ENCODE measurements around the gene TNIP2. TPM values are rescaled to one million over a fixed set of nuclear protein-coding genes. Genes with fewer than 3 reads are reported as not detected.

TNIP2 gene
- total RNA-seq, 1 experiment from 2014 or later: 56.5 TPM

DNA sequence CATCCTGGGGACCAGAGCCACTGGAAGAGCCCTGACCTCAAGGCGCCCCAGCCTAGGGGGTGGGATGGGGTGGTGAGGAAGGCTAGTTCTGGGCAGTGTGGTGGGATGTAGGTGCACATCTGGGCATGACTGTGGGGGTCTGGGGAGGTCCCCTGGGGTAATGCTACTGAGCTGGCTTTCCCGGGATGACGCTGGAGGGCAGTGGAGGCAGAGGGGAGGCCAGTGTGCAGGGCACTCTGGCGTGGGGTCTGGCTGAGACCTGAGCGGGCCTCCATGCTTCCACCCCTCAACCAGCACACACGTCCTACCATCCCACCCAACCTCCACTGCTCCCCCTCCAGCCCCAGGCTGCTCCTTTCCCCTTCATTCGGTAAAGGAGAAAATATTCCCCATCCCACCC, 32.0 kb upstream of the TNIP2 start:
- DNase-seq (no peak), ATAC-seq (no peak)
- Histone ChIP-seq H2AFZ (ENCODE audit: low read length) (no peak overlapping the region), H3K9ac (ENCODE audit: low read length) (no peak overlapping the region), H3K9me2 (replicated peaks; ENCODE audit: low read length) (no peaks in the 10 kb centered on the region), H3K79me2 (ENCODE audit: low read length) (no peaks in the 10 kb centered on the region), H3K36me3 (ENCODE audit: low read depth, low read length) (no peaks in the 10 kb centered on the region), H3F3A (ENCODE audit: low read length, unreplicated experiment) (no peaks in the 10 kb centered on the region), H3K27ac (ENCODE audit: low read length) (no peak overlapping the region), H3K4me2 (ENCODE audit: low read length) (no peak overlapping the region), H4K20me1 (ENCODE audit: low read length) (no peaks in the 10 kb centered on the region), H3K4me1 (ENCODE audit: insufficient read depth, low read length) (no peaks in the 10 kb centered on the region), H3K27me3 (ENCODE audit: low read length) (no peaks in the 10 kb centered on the region), H3K4me3 (ENCODE audit: low read length) (no peak overlapping the region), H3K9me3 (ENCODE audit: low read length) (no peaks in the 10 kb centered on the region)
- CTCF ChIA-PET: no interaction called here
- intact Hi-C loops (cut with micrococcal nuclease): no loop called here
- no TSS peak for BruUV-seq (replicated peaks)
- POLR2A ChIA-PET (ENCODE audit: unreplicated experiment): no interaction called here
- TF ChIP-seq EZH2phosphoT487 (IDR thresholded peaks at IDR 0.05; ENCODE audit: borderline replicate concordance, low read length): no peak
- TF ChIP-seq, protein P1, sequence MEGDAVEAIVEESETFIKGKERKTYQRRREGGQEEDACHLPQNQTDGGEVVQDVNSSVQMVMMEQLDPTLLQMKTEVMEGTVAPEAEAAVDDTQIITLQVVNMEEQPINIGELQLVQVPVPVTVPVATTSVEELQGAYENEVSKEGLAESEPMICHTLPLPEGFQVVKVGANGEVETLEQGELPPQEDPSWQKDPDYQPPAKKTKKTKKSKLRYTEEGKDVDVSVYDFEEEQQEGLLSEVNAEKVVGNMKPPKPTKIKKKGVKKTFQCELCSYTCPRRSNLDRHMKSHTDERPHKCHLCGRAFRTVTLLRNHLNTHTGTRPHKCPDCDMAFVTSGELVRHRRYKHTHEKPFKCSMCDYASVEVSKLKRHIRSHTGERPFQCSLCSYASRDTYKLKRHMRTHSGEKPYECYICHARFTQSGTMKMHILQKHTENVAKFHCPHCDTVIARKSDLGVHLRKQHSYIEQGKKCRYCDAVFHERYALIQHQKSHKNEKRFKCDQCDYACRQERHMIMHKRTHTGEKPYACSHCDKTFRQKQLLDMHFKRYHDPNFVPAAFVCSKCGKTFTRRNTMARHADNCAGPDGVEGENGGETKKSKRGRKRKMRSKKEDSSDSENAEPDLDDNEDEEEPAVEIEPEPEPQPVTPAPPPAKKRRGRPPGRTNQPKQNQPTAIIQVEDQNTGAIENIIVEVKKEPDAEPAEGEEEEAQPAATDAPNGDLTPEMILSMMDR (conservative IDR thresholded peaks at IDR 0.05; ENCODE audit: low read depth, low read length): no peak
- TF ChIP-seq EZH2 (IDR thresholded peaks at IDR 0.05; ENCODE audit: low read length, unreplicated experiment): no peak

DNA sequence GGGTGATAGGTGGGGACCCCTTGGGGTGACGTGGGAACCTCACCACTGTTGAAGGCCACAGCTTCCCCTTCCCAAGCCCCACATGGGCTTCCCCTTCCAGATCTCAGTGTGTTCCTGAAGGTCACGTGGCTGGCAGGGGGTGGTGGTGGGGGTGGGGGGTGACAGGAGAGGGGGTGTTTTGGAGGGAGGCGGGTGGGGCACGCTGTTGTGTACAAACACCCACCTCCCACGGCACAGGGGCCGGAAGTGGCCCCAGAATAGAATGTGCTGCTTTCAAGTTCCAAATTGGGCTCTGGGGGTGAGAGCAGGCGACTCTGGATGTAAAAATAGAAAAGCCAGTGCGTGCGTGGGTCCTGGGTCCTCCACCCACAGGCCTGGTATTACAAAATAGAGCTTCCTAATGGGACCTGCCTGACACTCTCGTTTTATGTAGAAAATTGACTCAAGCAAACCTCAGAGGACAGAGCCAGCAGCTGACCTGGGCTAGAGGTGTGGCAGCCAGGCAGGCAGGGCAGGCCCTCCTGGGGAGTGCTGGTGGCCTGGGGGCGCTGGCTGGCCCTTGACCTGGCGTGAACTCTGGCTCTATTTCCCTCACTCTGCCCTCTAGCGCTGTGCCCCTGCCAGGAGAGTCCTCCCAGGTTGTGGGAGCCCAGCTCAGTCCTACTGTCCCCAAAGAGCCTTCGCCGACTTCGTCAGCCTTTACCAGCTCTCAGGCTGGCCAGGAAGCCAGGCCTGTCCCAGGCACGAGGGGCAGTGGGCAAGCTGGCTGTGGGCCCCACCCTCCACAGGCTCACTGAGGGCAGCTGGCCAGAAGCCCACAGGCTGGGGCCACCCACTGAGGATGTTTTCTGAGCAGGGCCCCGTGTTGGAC, 31.3 kb upstream of the TNIP2 start:
- no peak for ATAC-seq
- DNase-seq: no peak

More for the DNA sequence above, 31.3 kb upstream of the TNIP2 start:
- no peaks in the 10 kb centered on the region for H4K20me1 ChIP-seq (ENCODE audit: low read length)
- POLR2A ChIA-PET (ENCODE audit: unreplicated experiment): no interaction called here
- intact Hi-C loops (cut with micrococcal nuclease): no loop called here
- H3K79me2 ChIP-seq (ENCODE audit: low read length): no peaks in the 10 kb centered on the region
- no peak for TF ChIP-seq EZH2 (IDR thresholded peaks at IDR 0.05; ENCODE audit: low read length, unreplicated experiment)
- TF ChIP-seq EZH2phosphoT487 (IDR thresholded peaks at IDR 0.05; ENCODE audit: borderline replicate concordance, low read length): no peak
- TF ChIP-seq, protein P1 (conservative IDR thresholded peaks at IDR 0.05; ENCODE audit: low read depth, low read length): no peak
- no TSS peak for BruUV-seq (replicated peaks)
- no peak overlapping the region for H3K27ac ChIP-seq (ENCODE audit: low read length)
- H3F3A ChIP-seq (ENCODE audit: low read length, unreplicated experiment): no peaks in the 10 kb centered on the region
- H3K4me1 ChIP-seq (ENCODE audit: insufficient read depth, low read length): no peaks in the 10 kb centered on the region
- H2AFZ ChIP-seq (ENCODE audit: low read length): no peak overlapping the region
- no peaks in the 10 kb centered on the region for H3K9me2 ChIP-seq (replicated peaks; ENCODE audit: low read length)
- no peak overlapping the region for H3K9ac ChIP-seq (ENCODE audit: low read length)
- H3K9me3 ChIP-seq (ENCODE audit: low read length): no peaks in the 10 kb centered on the region
- no peaks in the 10 kb centered on the region for H3K36me3 ChIP-seq (ENCODE audit: low read depth, low read length)
- no peaks in the 10 kb centered on the region for H3K27me3 ChIP-seq (ENCODE audit: low read length)
- H3K4me3 ChIP-seq (ENCODE audit: low read length): no peak overlapping the region
- H3K4me2 ChIP-seq (ENCODE audit: low read length): no peak overlapping the region
- CTCF ChIA-PET: no interaction called here
